ENCODE results near the gene PSIP1. TPM values are rescaled to one million over a fixed set of nuclear protein-coding genes. Genes with fewer than 3 reads are reported as not detected.

The PSIP1 gene
- total RNA-seq, 1 donor from 2014 or later: 402 TPM

GRCh38 chr9:15417626-15418025 is 93.1 kb downstream of the PSIP1 start:
- H3K4me3 Mint-ChIP-seq: no peak overlapping the region
- Histone ChIP-seq H3K9ac (no peak overlapping the region), H3K4me1 (no peaks in the 10 kb centered on the region), H2AFZ (replicated peaks) (no peak overlapping the region), H3K9me3 (ENCODE audit: low read depth) (no peaks in the 10 kb centered on the region), H3K79me2 (ENCODE audit: low read depth) (no peaks in the 10 kb centered on the region), H3K27ac (no peak overlapping the region), H3K4me3 (no peak overlapping the region), H3K27me3 (no peaks in the 10 kb centered on the region), H3F3A (ENCODE audit: low read depth) (no peaks in the 10 kb centered on the region), H3K36me3 (no peaks in the 10 kb centered on the region), H3K4me2 (no peak overlapping the region), H4K20me1 (ENCODE audit: low read depth) (no peaks in the 10 kb centered on the region)
- H3K27ac Mint-ChIP-seq: no peak overlapping the region
- no peaks in the 10 kb centered on the region for H3K36me3 Mint-ChIP-seq
- H3K4me1 Mint-ChIP-seq: peaks cover 8% of the 10 kb centered on the region
- H3K27me3 Mint-ChIP-seq (ENCODE audit: insufficient read depth, low read depth): peaks cover 9% of the 10 kb centered on the region
- DNase-seq (ENCODE audit: low spot score): no peak
- TF ChIP-seq EZH2phosphoT487 (IDR thresholded peaks at IDR 0.05): no peak
- TF ChIP-seq CTCF (IDR thresholded peaks at IDR 0.05): no peak
- no peak for TF ChIP-seq EZH2 (IDR thresholded peaks at IDR 0.05)
- H3K9me3 Mint-ChIP-seq: peaks cover 1% of the 10 kb centered on the region

- no peak overlapping the region for H3K27ac Mint-ChIP-seq
- no peaks in the 10 kb centered on the region for H3F3A ChIP-seq (ENCODE audit: low read depth)
- no peak overlapping the region for H3K4me2 ChIP-seq
- H3K79me2 ChIP-seq (ENCODE audit: low read depth): no peaks in the 10 kb centered on the region
- no peaks in the 10 kb centered on the region for H3K36me3 Mint-ChIP-seq
- H3K9ac ChIP-seq: no peak overlapping the region
- no peaks in the 10 kb centered on the region for H3K27me3 ChIP-seq
- peaks cover 4% of the 10 kb centered on the region for H3K27me3 Mint-ChIP-seq (ENCODE audit: insufficient read depth, low read depth)
- no peak overlapping the region for H3K27ac ChIP-seq
- H3K9me3 Mint-ChIP-seq: peaks cover 1% of the 10 kb centered on the region
- H3K4me1 Mint-ChIP-seq: peaks cover 3% of the 10 kb centered on the region
- H3K4me3 Mint-ChIP-seq: no peak overlapping the region
- no peaks in the 10 kb centered on the region for H3K36me3 ChIP-seq
- peak overlapping the region; percentile 44 for H2AFZ ChIP-seq (replicated peaks)
- no peaks in the 10 kb centered on the region for H3K9me3 ChIP-seq (ENCODE audit: low read depth)
- no peaks in the 10 kb centered on the region for H3K4me1 ChIP-seq
- no peak overlapping the region for H3K4me3 ChIP-seq
- H4K20me1 ChIP-seq (ENCODE audit: low read depth): no peaks in the 10 kb centered on the region
- TF ChIP-seq CTCF (IDR thresholded peaks at IDR 0.05) (peak; percentile 62), EZH2phosphoT487 (IDR thresholded peaks at IDR 0.05) (no peak)
- DNase-seq (ENCODE audit: low spot score): peak; percentile 45
Measured at GRCh38 chr9:15416880-15417279, 93.9 kb downstream of the PSIP1 start.

Small RNA genes lying within 50 kb of the gene (small RNA-seq; reads per million reads assigned to genes)
- gene AL513423.1 (not detected), gene RN7SL98P (not detected), gene RNU6-246P (not detected), gene RNU6-319P (not detected)

Other genes with a start within 250 kb of the PSIP1 start
- gene TTC39B, start 203.8 kb downstream of the PSIP1 start, total RNA-seq (ENCODE audit: low replicate concordance): 4.1 TPM in 2 replicates
- 59.5 and 68.7 TPM in 2 replicates for gene SNAPC3, start 88.1 kb downstream of the PSIP1 start, total RNA-seq (ENCODE audit: low replicate concordance)
- 6.1 and 9.3 TPM in 2 replicates for gene CCDC171, start 42.1 kb upstream of the PSIP1 start, total RNA-seq (ENCODE audit: low replicate concordance)